Stimulated activated CD4-positive, alpha-beta T cell treated with anti-CD3 and anti-CD28 coated beads, Interleukin-2, amount 100 ng/mL, for 24 hours (primary cell): Measurements from ENCODE around the gene SSC4D.
A peak's percentile ranks its signal among the peaks of the same experiment; 100 is the strongest.
"Not testable (repeated sequence)": the region's sequence is repeated elsewhere in the genome, so short reads cannot be mapped to it uniquely, and the experiment has no call there.

Source experiments
- DNase-seq, 2 donors: peaks; one replicate each; pipeline ENCODE4 v3.0.0-alpha.2; 2020

SSC4D gene

DNA sequence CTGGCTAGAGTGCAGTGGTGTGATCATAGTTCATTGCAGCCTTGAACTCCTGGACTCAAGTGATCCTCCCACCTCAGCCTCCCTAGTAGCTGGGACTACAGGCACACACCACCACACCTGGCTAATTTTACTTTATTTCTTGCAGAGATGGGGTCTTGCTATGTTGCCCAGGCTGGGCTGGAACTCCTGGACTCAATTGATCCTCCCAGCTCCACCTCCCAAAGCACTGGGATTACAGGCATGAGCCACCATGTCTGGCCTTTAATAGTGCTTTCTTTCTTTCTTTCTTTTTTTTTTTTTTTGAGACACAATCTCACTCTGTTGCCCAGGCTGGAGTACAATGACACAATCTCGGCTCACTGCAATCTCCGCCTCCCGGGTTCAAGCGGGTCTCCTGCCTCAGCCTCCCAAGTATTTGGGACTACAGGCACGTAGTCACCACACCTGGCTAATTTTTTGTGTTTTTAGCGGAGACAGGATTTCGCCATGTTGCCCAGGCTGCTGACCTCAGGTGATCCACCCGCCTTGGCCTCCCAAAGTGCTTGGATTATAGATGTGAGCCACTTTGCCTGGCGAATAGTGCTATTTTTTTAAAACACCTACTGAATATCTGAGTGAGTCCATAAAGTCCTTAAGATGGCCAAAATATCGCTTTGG, 8.3 kb upstream of the SSC4D start:
- not testable (repeated sequence) for DNase-seq

DNA sequence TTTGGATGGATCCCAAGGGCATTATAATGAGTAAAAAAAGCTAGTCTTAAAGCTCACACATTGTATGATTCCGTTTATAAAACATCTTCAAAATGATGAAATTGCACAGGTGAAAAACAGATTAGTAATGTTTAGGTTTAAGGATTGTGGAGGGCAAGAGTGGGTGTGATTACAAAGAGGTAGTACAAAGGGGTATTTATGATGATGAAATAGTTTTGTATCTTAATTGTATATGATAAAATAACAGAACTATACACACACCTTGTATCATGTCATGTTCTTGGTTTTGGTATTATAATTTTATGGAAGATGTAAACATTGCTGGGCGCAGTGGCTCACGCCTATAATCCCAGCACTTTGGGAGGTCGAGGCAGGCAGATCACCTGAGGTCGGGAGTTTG, 2.8 kb upstream of the SSC4D start:
- no peak for DNase-seq

DNA sequence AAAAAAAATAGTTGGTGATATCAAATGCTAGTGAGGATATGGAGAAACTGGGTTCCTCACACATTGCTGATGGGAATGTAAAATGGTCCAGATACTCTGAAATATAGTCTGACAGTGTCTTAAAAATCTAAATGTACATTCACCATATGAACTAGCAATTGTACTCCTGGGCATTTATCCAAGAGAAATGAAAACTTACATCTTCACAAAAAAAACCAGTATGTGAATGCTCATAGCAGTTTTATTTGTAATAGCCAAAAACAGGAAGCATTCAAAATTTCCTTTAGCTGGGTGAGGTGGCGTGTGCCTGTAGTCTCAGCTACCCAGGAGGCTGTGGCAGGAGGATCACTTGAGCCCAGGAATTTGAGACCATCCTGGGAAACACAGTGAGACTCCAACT, 2.1 kb upstream of the SSC4D start:
- DNase-seq, result no peak

DNA sequence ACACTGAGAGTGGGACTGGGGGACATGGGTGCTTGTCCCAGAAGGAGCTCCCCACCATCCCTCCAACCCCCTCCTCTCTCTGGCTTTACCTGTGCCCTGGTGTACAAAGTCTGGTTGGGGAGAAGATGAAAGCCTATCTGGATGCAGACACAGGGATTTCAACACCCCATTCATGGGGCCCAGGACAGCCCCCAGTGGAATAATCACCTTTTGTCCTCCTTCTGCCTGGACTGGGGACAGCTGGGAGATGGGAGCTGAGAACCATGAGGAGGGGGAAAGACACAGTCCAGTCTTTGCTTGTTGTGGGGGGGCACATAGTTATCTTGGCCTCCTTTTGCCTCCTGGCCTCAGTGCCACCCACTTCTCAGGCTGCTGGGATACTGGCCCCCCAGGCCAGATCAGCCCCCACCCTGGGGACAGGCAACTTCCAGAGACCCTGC, 1.4 kb downstream of the SSC4D start:
- no peak for DNase-seq

DNA sequence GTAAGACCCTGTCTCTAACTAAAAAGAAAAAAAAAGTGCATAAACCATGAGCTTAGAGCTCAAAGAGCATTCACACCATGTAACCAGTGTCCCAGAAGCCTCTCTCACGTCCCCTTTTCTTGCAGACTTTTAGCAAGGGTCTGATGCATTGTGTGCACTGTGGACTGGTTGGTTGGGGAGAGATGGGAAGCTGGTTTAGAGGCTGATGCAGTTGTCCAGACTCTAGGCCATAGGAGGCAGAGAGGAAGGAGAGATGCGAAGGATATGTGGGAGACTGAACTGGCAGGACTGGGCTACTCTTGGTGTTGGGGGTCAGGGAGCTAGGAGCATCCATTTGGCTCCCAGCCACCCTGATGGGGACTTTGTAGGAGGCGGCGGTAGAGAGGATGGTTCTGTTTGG, 1.8 kb downstream of the SSC4D start:
- no peak for DNase-seq

DNA sequence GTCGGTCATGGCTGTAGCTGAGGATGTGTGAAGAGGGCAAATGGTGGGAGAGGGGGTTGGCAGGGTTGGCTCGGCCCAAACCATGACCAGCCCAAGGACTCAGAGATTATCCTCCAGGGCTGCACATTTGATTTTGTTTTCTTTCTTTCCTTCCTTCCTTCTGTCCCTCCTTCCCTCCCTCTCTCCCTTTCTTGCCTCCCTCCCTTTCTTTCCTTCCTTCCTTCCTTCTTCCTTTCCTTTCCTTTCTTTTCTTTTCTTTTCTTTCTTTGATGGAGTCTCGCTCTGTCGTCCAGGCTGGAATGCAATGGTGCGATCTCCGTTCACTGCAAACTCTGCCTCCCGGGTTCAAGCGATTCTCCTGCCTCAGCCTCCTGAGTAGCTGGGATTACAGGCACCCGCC, 3.8 kb downstream of the SSC4D start:
- DNase-seq, result no peak

DNA sequence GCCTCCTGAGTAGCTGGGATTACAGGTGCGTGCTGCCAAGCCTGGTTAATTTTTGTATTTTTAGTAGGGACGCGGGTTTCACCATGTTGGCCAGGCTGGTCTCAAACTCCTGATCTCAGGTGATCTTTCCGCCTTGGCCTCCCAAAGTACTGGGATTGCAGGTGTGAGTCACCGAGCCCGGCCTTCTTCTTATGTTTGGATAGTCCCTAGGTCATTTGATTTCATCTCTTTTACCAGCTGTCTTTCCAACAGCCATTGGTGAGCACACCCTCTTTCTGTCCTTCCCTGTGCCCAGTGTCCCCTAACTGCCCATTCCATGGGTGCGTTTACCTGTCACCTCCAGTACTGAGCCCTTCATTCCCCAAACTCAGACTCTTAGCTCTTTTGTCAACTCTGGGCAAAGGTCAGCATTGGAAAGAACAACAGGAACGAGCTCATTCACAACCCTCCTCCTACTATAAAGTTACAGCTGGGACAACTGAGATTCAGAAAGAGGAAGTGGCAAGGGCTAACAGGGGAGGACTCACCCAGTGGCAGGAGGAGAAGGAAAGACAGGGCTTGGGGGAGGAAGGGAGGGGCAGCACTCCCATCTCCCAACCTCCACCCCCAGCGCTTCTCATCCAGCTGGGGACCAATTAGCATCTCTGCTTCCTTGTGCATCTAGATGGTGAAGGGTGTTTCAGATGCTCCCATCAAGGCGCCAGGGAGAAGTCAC, 5.6 kb downstream of the SSC4D start:
- no peak for DNase-seq

DNA sequence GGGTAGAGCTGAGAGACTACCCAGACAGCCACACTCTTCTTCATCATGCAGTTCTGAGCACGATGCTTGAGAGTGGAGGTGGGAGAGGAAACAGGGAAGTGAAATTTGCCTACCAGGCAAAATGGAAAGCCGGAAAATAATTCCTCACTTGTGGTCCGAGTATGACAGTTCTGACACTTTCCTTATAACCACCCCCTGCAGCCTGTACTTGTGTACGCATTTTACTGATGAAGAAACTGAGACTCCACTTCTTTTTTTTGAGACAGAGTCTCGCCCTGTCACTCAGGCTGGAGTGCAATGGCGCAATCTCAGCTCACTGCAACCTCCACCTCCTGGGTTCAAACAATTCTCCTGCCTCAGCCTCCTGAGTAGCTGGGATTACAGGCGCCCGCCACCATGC, 6.4 kb downstream of the SSC4D start:
- not testable (repeated sequence) for DNase-seq

DNA sequence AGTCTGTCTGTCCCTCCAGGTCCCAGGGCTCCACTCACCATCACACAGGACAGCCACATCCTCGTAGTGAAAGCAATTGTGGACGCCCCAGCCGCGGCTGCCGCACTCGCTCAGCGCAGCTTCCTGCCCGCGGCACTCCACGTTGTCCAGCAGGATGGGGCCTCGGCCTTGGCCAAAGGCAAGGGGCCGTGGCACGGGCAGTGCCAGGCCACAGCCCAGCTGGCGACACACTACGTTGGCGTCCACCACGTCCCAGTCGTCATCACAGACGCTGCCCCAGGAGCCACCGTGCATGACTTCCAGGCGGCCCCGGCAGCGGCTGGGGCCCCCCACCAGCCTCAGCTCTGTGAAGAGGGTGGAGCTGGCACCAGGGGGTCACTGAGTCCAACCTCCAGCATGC, 9.2 kb downstream of the SSC4D start:
- no peak for DNase-seq

DNA sequence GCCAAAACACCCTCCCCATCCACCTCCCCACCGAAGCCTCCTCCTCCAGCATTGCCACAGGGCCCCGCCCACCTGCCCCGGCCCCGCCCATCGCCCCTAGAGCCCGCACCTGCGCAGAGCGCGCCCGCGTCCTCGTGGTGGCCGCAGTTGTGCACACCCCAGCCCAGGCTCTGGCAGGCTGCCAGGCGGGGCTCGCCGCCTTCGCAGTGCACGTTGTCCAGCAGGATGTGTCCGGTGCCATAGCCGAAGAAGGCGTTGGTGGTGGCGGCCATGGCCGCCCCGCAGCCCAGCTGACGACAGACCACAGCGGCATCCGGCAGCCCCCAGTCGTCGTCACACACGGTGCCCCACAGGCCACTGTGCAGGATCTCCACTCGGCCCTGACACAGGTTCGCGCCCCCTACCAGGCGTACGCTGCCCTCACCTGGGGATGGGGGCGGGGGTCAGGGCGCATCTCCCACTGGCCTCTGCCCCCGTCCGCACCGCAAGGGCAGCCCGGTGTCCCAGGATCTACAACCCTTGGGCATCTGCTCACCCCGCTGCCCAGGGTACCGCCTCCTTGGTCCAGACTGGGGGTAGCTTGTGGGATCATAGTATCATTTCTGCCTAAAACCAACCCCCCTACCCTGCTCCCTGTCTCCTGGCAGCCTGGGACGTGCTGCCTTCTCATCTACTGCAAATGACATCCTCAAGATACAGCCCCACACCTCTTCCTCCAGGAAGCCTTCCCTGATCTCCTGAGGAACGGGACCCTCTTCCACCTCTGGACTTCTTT, 11.9 kb downstream of the SSC4D start:
- DNase-seq, result peak; percentile 82 to 88

DNA sequence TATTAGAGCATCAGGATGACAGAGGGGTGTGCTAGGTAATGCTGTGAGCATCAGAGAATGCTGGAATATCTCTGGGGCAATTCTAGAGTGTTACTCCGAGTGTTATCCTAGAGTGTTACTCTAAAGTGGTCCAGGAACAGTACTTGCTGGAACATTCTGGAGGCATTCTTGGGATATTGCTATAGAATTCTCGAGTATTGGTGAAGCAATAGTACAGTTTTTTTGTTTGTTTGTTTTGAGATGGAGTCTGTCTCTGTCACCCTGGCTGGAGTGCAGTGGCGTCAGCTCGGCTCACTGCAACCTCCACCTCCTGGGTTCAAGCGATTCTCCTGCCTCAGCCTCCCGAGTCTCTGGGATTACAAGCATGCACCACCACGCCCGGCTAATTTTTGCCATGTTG, 12.6 kb downstream of the SSC4D start:
- no peak for DNase-seq

DNA sequence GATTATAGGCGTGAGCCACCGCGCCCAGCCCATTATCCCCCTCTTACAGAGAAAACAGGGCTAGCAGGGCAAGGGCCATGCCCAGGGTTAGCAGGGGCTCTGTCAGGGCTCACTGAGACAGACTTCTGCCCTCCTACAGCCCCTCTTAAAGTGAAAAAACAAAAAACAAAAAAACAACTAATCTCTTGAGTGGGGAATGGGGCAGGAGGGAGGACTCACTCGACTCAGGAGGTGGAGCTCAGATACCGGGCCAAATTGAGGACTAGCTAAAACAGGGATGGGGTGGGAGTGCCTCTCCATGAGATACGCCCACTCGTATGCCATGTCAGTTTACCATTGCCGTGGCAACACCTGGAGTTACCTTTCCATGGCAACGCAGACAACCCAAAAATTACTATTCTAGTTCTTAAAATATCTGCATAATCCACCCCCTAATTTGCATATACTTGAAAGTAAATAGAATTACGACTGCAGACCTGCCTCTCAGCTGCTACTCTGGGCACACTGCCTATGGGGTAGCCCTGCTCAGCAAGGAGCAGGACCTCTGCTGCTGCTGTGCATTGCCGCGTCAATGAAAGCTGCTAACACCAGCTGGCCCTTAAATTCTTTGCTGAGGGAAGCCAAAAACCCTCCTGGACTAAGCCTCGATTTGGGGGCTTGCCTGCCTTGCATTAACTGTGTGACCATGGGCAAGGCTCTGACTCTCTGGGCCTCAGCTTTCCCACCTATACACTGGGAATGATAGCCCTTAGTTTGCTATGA, 13.4 kb downstream of the SSC4D start:
- DNase-seq, result no peak

DNA sequence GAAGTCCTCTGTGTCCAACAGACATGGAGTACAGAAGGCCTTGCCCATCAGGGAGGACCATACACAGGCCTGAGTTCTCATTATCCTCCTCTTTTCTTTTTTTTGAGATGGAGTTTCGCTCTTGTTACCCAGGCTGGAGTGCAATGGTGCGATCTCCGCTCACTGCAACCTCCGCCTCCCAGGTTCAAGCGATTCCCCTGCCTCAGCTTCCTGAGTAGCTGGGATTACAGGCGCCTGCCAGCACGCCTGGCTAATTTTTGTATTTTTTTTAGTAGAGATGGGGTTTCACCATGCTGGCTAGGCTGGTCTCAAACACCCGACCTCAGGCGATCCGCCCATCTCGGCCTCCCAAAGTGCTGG, 13.9 kb downstream of the SSC4D start:
- DNase-seq, result not testable (repeated sequence)

DNA sequence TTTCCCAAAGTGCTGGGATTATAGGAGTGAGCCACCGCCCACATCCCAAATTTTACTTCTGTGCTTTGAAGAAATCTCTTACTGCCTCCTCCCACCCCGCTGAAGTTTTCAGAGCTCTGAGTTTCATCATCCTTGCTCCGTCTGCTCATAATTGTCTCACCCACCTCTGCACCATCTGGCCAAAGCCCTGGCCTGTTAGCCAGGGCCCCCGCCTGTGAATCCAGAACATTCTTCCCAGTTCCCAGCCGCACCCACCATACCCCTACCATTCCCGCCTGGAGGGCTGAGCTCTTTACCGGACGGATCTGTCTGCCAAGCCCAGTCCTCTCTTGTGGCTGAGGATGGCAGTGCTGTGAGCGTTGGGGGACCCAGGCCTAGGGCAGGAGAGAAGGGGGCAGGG, 14.5 kb downstream of the SSC4D start:
- no peak for DNase-seq

DNA sequence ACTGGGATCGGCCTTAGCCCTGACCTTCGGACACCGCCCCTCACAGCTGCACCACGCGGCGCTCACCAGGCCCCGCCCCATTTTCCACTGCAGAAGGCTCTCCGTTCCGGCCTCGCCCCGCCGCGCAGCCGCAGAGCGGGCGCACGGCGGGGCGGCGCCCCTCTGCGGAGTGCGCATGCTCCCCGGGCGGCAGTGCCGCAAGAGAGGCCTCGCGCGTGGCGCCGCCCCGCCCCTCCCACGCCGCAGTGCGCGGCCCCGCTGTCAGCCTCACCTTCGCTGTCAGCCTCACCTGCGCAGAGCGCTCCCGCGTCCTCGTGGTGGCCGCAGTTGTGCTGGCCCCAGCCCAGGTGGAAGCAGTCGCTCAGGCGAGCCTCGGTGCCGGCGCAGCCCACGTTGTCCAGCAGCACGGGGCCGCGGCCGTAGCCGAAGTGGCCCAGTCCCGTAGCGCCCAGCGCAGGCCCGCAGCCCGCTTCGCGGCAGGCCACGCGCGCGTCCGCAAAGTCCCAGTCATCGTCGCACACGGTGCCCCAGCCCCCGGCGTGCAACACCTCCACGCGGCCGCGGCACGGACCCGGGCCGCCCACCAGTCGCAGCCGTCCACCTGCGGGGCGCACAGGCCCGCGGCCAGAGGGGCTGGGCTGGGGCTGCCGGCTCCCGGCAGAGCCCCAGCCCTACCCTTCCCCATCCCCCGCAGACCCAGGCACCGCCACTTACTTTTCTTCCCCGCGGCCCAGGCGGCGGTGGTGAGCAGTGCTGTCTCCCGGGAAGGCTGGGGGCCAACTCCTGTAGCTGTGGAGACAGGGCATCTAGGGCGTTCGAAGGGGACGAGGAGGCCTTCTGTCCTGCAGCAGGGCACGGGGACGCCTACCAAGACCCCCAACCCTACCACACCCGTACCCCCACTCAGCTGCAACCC, 16.1 kb downstream of the SSC4D start:
- DNase-seq, result peak; percentile 92

DNA sequence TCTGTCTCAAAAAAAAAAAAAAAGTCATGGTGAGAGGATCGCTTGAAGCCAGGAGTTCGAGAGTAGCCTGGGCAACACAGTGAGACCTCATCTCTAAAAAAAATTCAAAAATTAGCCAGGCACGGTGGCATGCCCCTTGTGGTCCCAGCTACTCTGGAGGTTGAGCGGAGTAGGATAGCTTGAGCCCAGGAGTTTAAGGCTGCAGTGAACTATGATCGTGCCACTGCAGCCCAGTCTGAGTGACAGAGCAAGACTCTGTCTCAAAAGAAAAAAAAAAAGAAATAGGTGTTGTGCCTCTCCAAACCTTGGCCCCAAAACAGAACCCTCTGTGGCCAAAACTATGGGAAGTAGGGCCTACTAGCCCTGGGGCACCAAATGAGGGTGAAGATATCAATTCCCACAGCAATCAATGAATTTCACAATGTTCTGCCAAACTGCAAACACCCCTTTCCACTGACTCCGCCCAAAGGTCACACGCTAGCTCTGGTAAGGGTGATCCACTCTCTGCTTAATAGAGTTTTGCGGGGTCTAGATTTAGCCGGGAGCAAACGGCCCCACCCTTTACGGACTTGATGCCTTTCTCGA, 16.9 kb downstream of the SSC4D start:
- DNase-seq, result no peak

DNA sequence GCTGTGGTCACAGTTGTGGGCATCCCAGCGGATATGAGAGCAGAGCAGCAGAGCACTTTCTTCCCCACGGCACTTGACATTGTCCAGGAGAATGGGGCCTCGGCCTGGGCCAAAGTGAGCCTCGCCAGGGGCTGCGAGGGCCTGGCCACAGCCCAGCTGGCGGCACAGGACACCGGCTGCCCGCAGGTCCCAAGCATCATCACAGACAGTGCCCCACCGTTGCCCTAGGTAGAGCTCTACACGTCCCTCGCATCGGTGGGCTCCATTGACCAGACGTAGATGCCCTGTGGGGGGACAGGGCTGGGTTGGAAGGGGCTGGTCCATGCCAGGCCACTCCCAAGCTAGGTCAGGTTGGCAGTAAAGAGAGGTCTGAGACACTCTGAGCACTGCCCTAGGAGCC, 19.4 kb downstream of the SSC4D start:
- no peak for DNase-seq

DNA sequence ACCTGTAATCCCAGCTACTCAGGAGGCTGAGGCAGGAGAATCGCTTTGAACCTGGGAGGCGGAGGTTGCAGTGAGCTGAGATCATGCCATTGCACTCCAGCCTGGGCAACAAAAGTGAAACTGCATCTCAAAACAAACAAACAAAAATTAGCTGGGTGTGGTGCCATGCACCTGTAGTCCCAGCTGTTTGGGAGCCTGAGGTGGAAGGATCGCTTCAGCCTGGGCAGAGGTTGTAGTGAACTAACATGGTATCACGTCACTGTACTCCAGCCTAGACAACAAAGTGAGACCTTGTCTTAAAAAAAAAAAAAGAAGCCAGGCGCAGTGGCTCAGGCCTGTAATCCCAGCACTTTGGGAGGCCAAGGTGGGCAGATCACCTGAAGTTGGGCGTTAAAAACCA, 21.7 kb downstream of the SSC4D start:
- DNase-seq, result not testable (repeated sequence)

DNA sequence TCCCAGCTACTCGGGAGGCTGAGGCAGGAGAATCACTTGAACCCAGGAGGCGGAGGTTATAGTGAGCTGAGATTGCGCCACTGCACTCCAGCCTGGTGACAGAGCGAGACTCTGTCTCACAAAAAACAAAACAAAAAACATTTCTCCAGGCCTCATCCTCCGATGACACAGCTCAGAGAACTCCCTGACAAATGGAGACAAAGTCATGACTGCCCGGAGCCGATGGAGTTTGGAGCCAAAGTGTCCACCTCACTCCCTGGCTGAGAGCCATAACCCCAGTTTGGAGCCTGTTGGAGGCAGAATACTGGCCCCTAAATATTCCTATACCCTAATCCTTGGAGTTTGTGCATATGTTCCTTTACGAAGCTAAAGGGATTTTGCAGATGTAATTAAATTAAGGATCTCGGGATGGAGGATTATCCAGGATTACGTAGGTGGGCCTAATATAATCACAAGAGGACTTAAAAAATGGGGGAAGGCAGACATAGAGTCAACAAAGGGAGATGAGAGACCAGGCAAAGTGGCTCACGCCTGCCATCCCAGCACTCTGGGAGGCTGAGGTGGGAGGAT, 22.7 kb downstream of the SSC4D start:
- no peak for DNase-seq

DNA sequence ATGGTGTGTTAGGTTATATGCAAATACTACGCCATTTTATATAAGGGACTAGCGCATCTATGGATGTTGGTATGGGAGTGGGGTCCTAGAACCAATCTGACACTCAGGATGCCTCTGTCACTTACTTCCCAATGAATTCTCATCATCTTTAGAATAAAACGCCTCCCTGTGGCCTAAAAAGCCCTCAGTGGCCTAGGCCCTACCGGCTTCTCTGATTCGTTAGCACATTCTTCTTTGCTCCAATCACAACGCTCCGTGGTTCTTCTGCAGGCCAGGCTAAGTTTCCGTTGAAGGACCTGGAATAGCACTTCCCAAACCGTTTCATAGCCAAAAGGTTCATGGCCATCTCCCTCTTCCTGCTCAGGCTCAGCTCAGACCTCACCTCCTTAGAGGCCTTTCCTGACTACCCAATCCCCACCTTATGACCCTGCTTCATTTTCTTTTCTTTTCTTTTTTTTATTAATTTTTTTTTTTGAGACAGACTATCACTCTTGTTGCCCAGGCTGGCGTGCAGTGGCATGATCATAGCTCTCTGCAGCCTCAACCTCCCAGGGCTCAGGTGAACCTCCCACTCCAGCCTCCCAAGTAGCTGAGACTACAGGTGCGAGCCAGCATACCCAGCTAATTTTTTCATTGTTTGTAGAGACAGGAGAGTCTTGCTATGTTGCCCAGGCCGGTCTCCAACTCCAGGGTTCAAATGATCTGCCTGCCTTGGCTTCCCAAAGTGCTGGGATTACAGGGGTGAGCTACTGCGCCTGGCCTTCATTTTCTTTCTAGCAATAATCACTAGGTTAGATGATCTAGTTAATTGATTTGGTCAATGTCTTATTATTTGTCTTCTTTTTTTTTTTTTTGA, 26.2 kb downstream of the SSC4D start:
- DNase-seq, result no peak
